IMR-90 (cell line): ENCODE data around the gene HNRNPA3. TPM values are rescaled to one million over a fixed set of nuclear protein-coding genes. Genes with fewer than 3 reads are reported as not detected.

Experiments
- ATAC-seq: fragments of 200-7000 bp; cut with Tn5 transposase; 2 replicates; pipeline ENCODE4 v1.9.1; 2020; ENCODE audit warnings: low read depth, mild to moderate bottlenecking, moderate library complexity
- BruUV-seq: library from RNA; stranded (reverse); fragments of 400-500 nt; replicated peaks from 2 replicates; lab custom pipeline; 2021; lab: Mats Ljungman, UMichigan
- CTCF ChIA-PET: fragments of 300-600 bp; formaldehyde crosslinking; extraction: SDS; loops from one replicate; lab custom pipeline; 2021; ENCODE audit warnings: antibody characterized with exemption; lab: Yijun Ruan, JAX
- POLR2A ChIA-PET: fragments of 300-600 bp; sonication (Branson Sonifier 250); formaldehyde crosslinking; loops from one replicate; lab custom pipeline; 2022; ENCODE audit warnings: antibody characterized with exemption; ENCODE audit not compliant: unreplicated experiment; lab: Charles Lee
- DNase-seq: peaks from one replicate; pipeline ENCODE4 v3.0.0; 2013
- H2AFZ ChIP-seq: replicated peaks from 2 replicates; pipeline ENCODE3; 2013; ENCODE audit warnings: low read length, mild to moderate bottlenecking; ENCODE audit not compliant: poor library complexity
- H2AK5ac ChIP-seq: 2 replicates; pipeline ENCODE4 v1.6.1; 2013; ENCODE audit warnings: low read depth, low read length, inconsistent platforms
- H2AK9ac ChIP-seq: replicated peaks from 2 replicates; pipeline ENCODE3; 2013; ENCODE audit warnings: mild to moderate bottlenecking, low read depth, low read length, moderate library complexity; ENCODE audit not compliant: poor library complexity
- H2BK120ac ChIP-seq: 2 replicates; pipeline ENCODE4 v1.6.1; 2013; ENCODE audit warnings: low read depth, low read length, inconsistent platforms
- H2BK15ac ChIP-seq: 3 replicates; pipeline ENCODE4 v1.6.1; 2013; ENCODE audit warnings: low read depth, low read length, inconsistent platforms
- H2BK20ac ChIP-seq: 2 replicates; pipeline ENCODE4 v1.6.1; 2013; ENCODE audit warnings: low read depth, mild to moderate bottlenecking, inconsistent platforms, low read length, moderate library complexity
- H2BK5ac ChIP-seq: 2 replicates; pipeline ENCODE4 v1.6.1; 2013; ENCODE audit warnings: mild to moderate bottlenecking, low read depth, low read length, inconsistent platforms; ENCODE audit not compliant: poor library complexity, severe bottlenecking
- H3K14ac ChIP-seq: replicated peaks from 2 replicates; pipeline ENCODE4 v1.6.1; 2013; ENCODE audit warnings: low read depth, low read length, inconsistent platforms
- H3K18ac ChIP-seq: 2 replicates; pipeline ENCODE4 v1.6.1; 2013; ENCODE audit warnings: low read depth, low read length, control low read depth
- H3K23ac ChIP-seq: 2 replicates; pipeline ENCODE4 v1.6.1; 2013; ENCODE audit warnings: low read depth, low read length, inconsistent platforms
- H3K27ac ChIP-seq: 2 replicates; pipeline ENCODE4 v1.5.1; 2013; ENCODE audit warnings: mild to moderate bottlenecking, control low read depth, low read length; ENCODE audit not compliant: insufficient read depth
- H3K27me3 ChIP-seq: 2 replicates; pipeline ENCODE4 v1.6.1; 2013; ENCODE audit warnings: low read length; ENCODE audit not compliant: control insufficient read depth, insufficient read depth
- H3K36me3 ChIP-seq: 2 replicates; pipeline ENCODE4 v1.6.1; 2013; ENCODE audit warnings: low read length, mixed read lengths; ENCODE audit not compliant: control insufficient read depth, insufficient read depth
- H3K4ac ChIP-seq: 2 replicates; pipeline ENCODE4 v1.6.1; 2013; ENCODE audit warnings: low read depth, low read length, inconsistent platforms
- H3K4me1 ChIP-seq: 2 replicates; pipeline ENCODE4 v1.6.1; 2013; ENCODE audit warnings: low read length, mixed read lengths; ENCODE audit not compliant: control insufficient read depth, insufficient read depth
- H3K4me2 ChIP-seq: 2 replicates; pipeline ENCODE4 v1.6.1; 2013; ENCODE audit warnings: low read depth, mild to moderate bottlenecking, control low read depth, low read length, moderate library complexity
- H3K4me3 ChIP-seq: 2 replicates; pipeline ENCODE4 v1.5.1; 2013; ENCODE audit warnings: low read depth, mild to moderate bottlenecking, control low read depth, low read length, moderate library complexity; ENCODE audit not compliant: insufficient read depth
- H3K56ac ChIP-seq: 2 replicates; pipeline ENCODE4 v1.6.1; 2013; ENCODE audit warnings: low read length, inconsistent platforms; ENCODE audit not compliant: insufficient read depth; ENCODE audit errors: extremely low read depth
- H3K79me1 ChIP-seq, 2 experiments: 2 replicates each; pipeline ENCODE4 v1.6.1; 2013; ENCODE audit warnings: low read length in 2 of 2, inconsistent platforms in 1 of 2, low read depth in 1 of 2
- H3K9ac ChIP-seq: 2 replicates; pipeline ENCODE4 v1.6.1; 2013; ENCODE audit warnings: low read depth, low read length, control low read depth
- H3K9me1 ChIP-seq: 2 replicates; pipeline ENCODE4 v1.6.1; 2013; ENCODE audit warnings: low read length, inconsistent platforms; ENCODE audit not compliant: insufficient read depth
- H3K9me3 ChIP-seq: 2 replicates; pipeline ENCODE4 v1.6.1; 2013; ENCODE audit warnings: low read length; ENCODE audit not compliant: control insufficient read depth, insufficient read depth
- H4K20me1 ChIP-seq: 2 replicates; pipeline ENCODE4 v1.6.1; 2013; ENCODE audit warnings: low read length, inconsistent platforms; ENCODE audit not compliant: insufficient read depth
- H4K5ac ChIP-seq: 2 replicates; pipeline ENCODE4 v1.6.1; 2013; ENCODE audit warnings: mild to moderate bottlenecking, low read depth, low read length, control low read depth
- H4K8ac ChIP-seq, 2 experiments: 2 replicates each; pipeline ENCODE4 v1.6.1; 2013; ENCODE audit warnings: low read depth in 2 of 2, low read length in 2 of 2, control low read depth in 1 of 2, inconsistent platforms in 1 of 2
- H4K91ac ChIP-seq: 2 replicates; pipeline ENCODE4 v1.6.1; 2013; ENCODE audit warnings: low read depth, low read length, inconsistent platforms; ENCODE audit not compliant: insufficient read depth
- BHLHE40 ChIP-seq: fragments of 150-350 bp; IDR thresholded peaks from 2 replicates; pipeline ENCODE4 v1.6.1; 2016; ENCODE audit warnings: mild to moderate bottlenecking, low read depth, low read length
- CEBPB ChIP-seq: IDR thresholded peaks from 2 replicates; pipeline ENCODE4 v1.6.1; 2012; ENCODE audit warnings: low read depth, low read length, improper control_type of control experiment
- CHD1 ChIP-seq: IDR thresholded peaks from 2 replicates; pipeline ENCODE4 v1.6.1; 2012; ENCODE audit warnings: low read depth, low read length, improper control_type of control experiment
- FOS ChIP-seq: fragments of 150-350 bp; IDR thresholded peaks from 2 replicates; pipeline ENCODE4 v1.6.1; 2016; ENCODE audit warnings: low read depth, low read length
- MAFK ChIP-seq: IDR thresholded peaks from 2 replicates; pipeline ENCODE4 v1.6.1; 2012; ENCODE audit warnings: low read depth, low read length, improper control_type of control experiment
- MAZ ChIP-seq: IDR thresholded peaks from 2 replicates; pipeline ENCODE4 v1.6.1; 2012; ENCODE audit warnings: low read depth, mild to moderate bottlenecking, low read length, improper control_type of control experiment, moderate library complexity, borderline replicate concordance
- MXI1 ChIP-seq: IDR thresholded peaks from 2 replicates; pipeline ENCODE4 v1.6.1; 2012; ENCODE audit warnings: low read depth, mild to moderate bottlenecking, low read length, moderate library complexity, borderline replicate concordance
- NFE2L2 ChIP-seq: fragments of 150-350 bp; IDR thresholded peaks from 2 replicates; pipeline ENCODE4 v1.6.1; 2016; ENCODE audit warnings: low read depth, mild to moderate bottlenecking, low read length
- POLR2A ChIP-seq: IDR thresholded peaks from 2 replicates; pipeline ENCODE4 v1.6.1; 2012; ENCODE audit warnings: mild to moderate bottlenecking, low read depth, low read length
- RAD21 ChIP-seq: IDR thresholded peaks from 2 replicates; pipeline ENCODE4 v1.6.1; 2012; ENCODE audit warnings: low read length, improper control_type of control experiment
- RCOR1 ChIP-seq: IDR thresholded peaks from 2 replicates; pipeline ENCODE4 v1.6.1; 2012; ENCODE audit warnings: mild to moderate bottlenecking, low read length, improper control_type of control experiment; ENCODE audit not compliant: insufficient replicate concordance
- RFX5 ChIP-seq: IDR thresholded peaks from 2 replicates; pipeline ENCODE4 v1.8.0; 2012; ENCODE audit warnings: low read depth, mild to moderate bottlenecking, low read length, moderate library complexity
- SMC3 ChIP-seq: fragments of 150-350 bp; IDR thresholded peaks from 2 replicates; pipeline ENCODE4 v1.6.1; 2016; ENCODE audit warnings: low read depth, mild to moderate bottlenecking, antibody characterized with exemption, low read length, moderate library complexity
- WGBS, 2 experiments: methylation state at CpG; one replicate each; pipeline versions ENCODE4 v1.1.5 to v1.1.7; 2013; ENCODE audit warnings: missing lambda C conversion rate in 2 of 2; ENCODE audit not compliant: insufficient read length in 1 of 2; ENCODE audit errors: extremely low coverage in 2 of 2; 5-methylcytosine and 5-hydroxymethylcytosine counted together
- dilution Hi-C: fragments of 300-500 bp; cut with HindIII; formaldehyde crosslinking; loops from one replicate; pipeline ENCODE4 v1.14.3; 2018; ENCODE audit warnings: low sequenced_read_pairs; ENCODE audit not compliant: unreplicated experiment
- in situ Hi-C: fragments of 300-500 bp; cut with MboI; formaldehyde crosslinking; loops from 3 replicates; pipeline ENCODE4 v1.14.3; 2019; ENCODE audit warnings: low sequenced_read_pairs, inconsistent platforms, mixed read lengths
- intact Hi-C: fragments of 100-400 bp; cut with micrococcal nuclease; formaldehyde crosslinking; loops from 2 replicates; pipeline ENCODE4 v1.10.0; 2022
- polyA plus RNA-seq, 3 experiments: library from polyadenylated mRNA; depleted of rRNA; stranded (reverse); fragments of >200 nt; gene quantifications; 2 replicates each; pipeline ENCODE4 v1.2.3, GENCODE V29; 2012; ENCODE audit warnings: low replicate concordance in 1 of 3
- total RNA-seq: library from RNA; depleted of rRNA; stranded (reverse); fragments of >200 nt; gene quantifications from 2 replicates; pipeline ENCODE4 v1.2.3, GENCODE V29; 2012
- TF ChIP-seq, protein P1 (sequence below): fragments of 150-350 bp; IDR thresholded peaks from 2 replicates; pipeline ENCODE4 v1.6.1; 2017; ENCODE audit warnings: mild to moderate bottlenecking, antibody characterized with exemption, low read length, low read depth
- TF ChIP-seq, protein P2 (sequence below): fragments of 150-350 bp; IDR thresholded peaks from 2 replicates; pipeline ENCODE4 v1.6.1; 2016; ENCODE audit warnings: low read depth, mild to moderate bottlenecking, low read length, moderate library complexity, borderline replicate concordance
- TF ChIP-seq, protein P3 (sequence below): conservative IDR thresholded peaks from 2 replicates; pipeline ENCODE4 v1.5.1; 2012; ENCODE audit warnings: mild to moderate bottlenecking, low read depth, low read length, improper control_type of control experiment

HNRNPA3 gene
- total and polyA plus RNA-seq, 2 of the 4 experiments (the other 2 are of a cell fraction), result 18.6 to 111 TPM

DNA sequence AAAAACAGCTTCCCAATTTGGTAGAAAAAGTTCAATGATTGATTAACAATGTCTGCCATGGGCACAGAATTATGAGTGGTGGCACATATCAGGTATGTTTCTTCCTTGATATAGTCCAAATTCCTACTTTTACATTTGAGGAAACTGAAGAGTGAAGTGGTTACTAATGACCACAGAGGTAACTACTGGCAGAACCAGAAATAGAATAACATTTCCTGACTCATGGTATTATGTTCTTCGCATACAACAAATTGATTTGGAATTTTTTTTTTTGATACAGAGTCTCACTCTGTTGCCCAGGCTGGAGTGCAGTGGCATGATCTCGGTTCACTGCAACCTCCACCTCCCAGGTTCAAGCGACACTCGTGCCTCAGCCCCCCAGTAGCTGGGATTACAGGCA lies 57.9 kb downstream of the HNRNPA3 start:
- no peak overlapping the region for H3K27ac ChIP-seq
- BruUV-seq, result no TSS peak
- no peaks in the 10 kb centered on the region for H3K36me3 ChIP-seq
- H2AFZ ChIP-seq, result no peak overlapping the region
- H2BK15ac ChIP-seq, result no peak overlapping the region
- no peak overlapping the region for H3K4me2 ChIP-seq
- H2AK9ac ChIP-seq, result no peak overlapping the region
- intact Hi-C loops (no loop called here), dilution Hi-C loops (no loop called here), in situ Hi-C loops (no loop called here)
- peak overlapping the region; percentile 47; the same call in 1 of the 2 replicates for H4K5ac ChIP-seq
- no peaks in the 10 kb centered on the region for H3K27me3 ChIP-seq
- H3K9me1 ChIP-seq, result peaks cover 3% of the 10 kb centered on the region; the same call in 1 of the 2 replicates
- no peak overlapping the region for H4K91ac ChIP-seq
- H3K14ac ChIP-seq, result no peak overlapping the region
- H3K9ac ChIP-seq, result no peak overlapping the region
- DNase-seq (no peak), ATAC-seq (no peak)
- H3K79me1 ChIP-seq, result peaks cover 0 to 5% of the 10 kb centered on the region in 2 experiments; a peak in 1 of 4 replicates
- H3K4ac ChIP-seq, result no peak overlapping the region
- no peak overlapping the region for H2BK20ac ChIP-seq
- H3K18ac ChIP-seq, result no peak overlapping the region
- no peak overlapping the region for H3K4me3 ChIP-seq
- 100% methylated on average over 1 of the region's 4 CpGs; no CpG with 5 or more reads in 1 of the 2 experiments for WGBS, 2 experiments
- H3K9me3 ChIP-seq, result no peaks in the 10 kb centered on the region
- peak overlapping the region; percentile 13; the same call in 1 of the 2 replicates for H2AK5ac ChIP-seq
- H3K4me1 ChIP-seq, result peaks cover 7% of the 10 kb centered on the region
- H4K20me1 ChIP-seq, result no peaks in the 10 kb centered on the region
- POLR2A ChIA-PET, result no interaction called here
- H3K23ac ChIP-seq, result no peak overlapping the region
- TF ChIP-seq RCOR1 (no peak), BHLHE40 (no peak), CEBPB (no peak), SMC3 (no peak), FOS (no peak), MAFK (no peak), POLR2A (no peak), RFX5 (no peak), RAD21 (no peak), MXI1 (no peak), NFE2L2 (no peak), MAZ (no peak), CHD1 (no peak)
- TF ChIP-seq, protein P1, sequence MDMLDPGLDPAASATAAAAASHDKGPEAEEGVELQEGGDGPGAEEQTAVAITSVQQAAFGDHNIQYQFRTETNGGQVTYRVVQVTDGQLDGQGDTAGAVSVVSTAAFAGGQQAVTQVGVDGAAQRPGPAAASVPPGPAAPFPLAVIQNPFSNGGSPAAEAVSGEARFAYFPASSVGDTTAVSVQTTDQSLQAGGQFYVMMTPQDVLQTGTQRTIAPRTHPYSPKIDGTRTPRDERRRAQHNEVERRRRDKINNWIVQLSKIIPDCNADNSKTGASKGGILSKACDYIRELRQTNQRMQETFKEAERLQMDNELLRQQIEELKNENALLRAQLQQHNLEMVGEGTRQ, result no peak
- TF ChIP-seq, protein P2, sequence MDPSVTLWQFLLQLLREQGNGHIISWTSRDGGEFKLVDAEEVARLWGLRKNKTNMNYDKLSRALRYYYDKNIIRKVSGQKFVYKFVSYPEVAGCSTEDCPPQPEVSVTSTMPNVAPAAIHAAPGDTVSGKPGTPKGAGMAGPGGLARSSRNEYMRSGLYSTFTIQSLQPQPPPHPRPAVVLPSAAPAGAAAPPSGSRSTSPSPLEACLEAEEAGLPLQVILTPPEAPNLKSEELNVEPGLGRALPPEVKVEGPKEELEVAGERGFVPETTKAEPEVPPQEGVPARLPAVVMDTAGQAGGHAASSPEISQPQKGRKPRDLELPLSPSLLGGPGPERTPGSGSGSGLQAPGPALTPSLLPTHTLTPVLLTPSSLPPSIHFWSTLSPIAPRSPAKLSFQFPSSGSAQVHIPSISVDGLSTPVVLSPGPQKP, result no peak
- TF ChIP-seq, protein P3, sequence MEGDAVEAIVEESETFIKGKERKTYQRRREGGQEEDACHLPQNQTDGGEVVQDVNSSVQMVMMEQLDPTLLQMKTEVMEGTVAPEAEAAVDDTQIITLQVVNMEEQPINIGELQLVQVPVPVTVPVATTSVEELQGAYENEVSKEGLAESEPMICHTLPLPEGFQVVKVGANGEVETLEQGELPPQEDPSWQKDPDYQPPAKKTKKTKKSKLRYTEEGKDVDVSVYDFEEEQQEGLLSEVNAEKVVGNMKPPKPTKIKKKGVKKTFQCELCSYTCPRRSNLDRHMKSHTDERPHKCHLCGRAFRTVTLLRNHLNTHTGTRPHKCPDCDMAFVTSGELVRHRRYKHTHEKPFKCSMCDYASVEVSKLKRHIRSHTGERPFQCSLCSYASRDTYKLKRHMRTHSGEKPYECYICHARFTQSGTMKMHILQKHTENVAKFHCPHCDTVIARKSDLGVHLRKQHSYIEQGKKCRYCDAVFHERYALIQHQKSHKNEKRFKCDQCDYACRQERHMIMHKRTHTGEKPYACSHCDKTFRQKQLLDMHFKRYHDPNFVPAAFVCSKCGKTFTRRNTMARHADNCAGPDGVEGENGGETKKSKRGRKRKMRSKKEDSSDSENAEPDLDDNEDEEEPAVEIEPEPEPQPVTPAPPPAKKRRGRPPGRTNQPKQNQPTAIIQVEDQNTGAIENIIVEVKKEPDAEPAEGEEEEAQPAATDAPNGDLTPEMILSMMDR, result no peak
- no peak overlapping the region for H4K8ac ChIP-seq
- CTCF ChIA-PET, result interaction anchor here (1.7 kb wide), 1 partner anchor 106 kb away, joined by 8 read pairs; no protein-coding TSS in a partner anchor
- no peak overlapping the region for H3K56ac ChIP-seq
- no peak overlapping the region for H2BK5ac ChIP-seq
- H2BK120ac ChIP-seq, result 0 out of 2 replicates have a peak overlapping the region, but pooled peaks have one; percentile 19
